Liver (tissue), 9 donors: ENCODE data around the gene RAD51B. TPM values are rescaled to one million over a fixed set of nuclear protein-coding genes. Genes with fewer than 3 reads are reported as not detected.

Experiments
- DNase-seq: peaks from one replicate; pipeline ENCODE4 v3.0.0-alpha.2; 2017; ENCODE audit warnings: low spot score
- H3K27ac ChIP-seq, 2 donors: one replicate each; pipeline ENCODE4 v1.7.0; 2013; ENCODE audit warnings: inconsistent platforms in 2 of 2, low read length in 2 of 2, control low read depth in 1 of 2, low read depth in 1 of 2, mild to moderate bottlenecking in 1 of 2
- H3K27me3 ChIP-seq, 4 donors: one replicate each; pipeline versions ENCODE4 v1.6.1 to v1.7.0; 2013; ENCODE audit warnings: low read length in 3 of 4, inconsistent platforms in 1 of 4, mild to moderate bottlenecking in 1 of 4, moderate library complexity in 1 of 4; ENCODE audit not compliant: control insufficient read depth in 4 of 4, insufficient read depth in 4 of 4
- H3K36me3 ChIP-seq, 4 donors: one replicate each; pipeline versions ENCODE4 v1.6.1 to v1.7.0; 2013; ENCODE audit warnings: low read length in 3 of 4, mild to moderate bottlenecking in 3 of 4, low read depth in 1 of 4, moderate library complexity in 1 of 4; ENCODE audit not compliant: control insufficient read depth in 4 of 4, insufficient read depth in 3 of 4
- H3K4me1 ChIP-seq, 4 donors: one replicate each; pipeline versions ENCODE4 v1.6.1 to v1.7.0; 2013; ENCODE audit warnings: low read length in 3 of 4, mild to moderate bottlenecking in 3 of 4, moderate library complexity in 1 of 4; ENCODE audit not compliant: control insufficient read depth in 4 of 4, insufficient read depth in 4 of 4
- H3K4me3 ChIP-seq, 3 donors: one replicate each; pipeline versions ENCODE4 v1.6.1 to v1.7.0; 2013; ENCODE audit warnings: low read length in 3 of 3, control low read depth in 1 of 3, low read depth in 1 of 3, mild to moderate bottlenecking in 1 of 3
- H3K9ac ChIP-seq, 2 donors: one replicate each; pipeline ENCODE4 v1.7.0; 2013; ENCODE audit warnings: low read length in 2 of 2, mild to moderate bottlenecking in 2 of 2, moderate library complexity in 2 of 2, control low read depth in 1 of 2, low read depth in 1 of 2
- H3K9me3 ChIP-seq, 4 donors: one replicate each; pipeline versions ENCODE4 v1.6.1 to v1.7.0; 2013; ENCODE audit warnings: low read length in 3 of 4; ENCODE audit not compliant: control insufficient read depth in 4 of 4
- ATF3 ChIP-seq: IDR thresholded peaks from 2 replicates; pipeline ENCODE4 v1.6.1; 2016; ENCODE audit warnings: antibody characterized with exemption
- CTCF ChIP-seq: fragments of 150-350 bp; IDR thresholded peaks from 2 replicates; pipeline ENCODE4 v1.5.1; 2017; ENCODE audit warnings: improper control_type of control experiment, low read depth, low read length; ENCODE audit not compliant: missing input control
- EGR1 ChIP-seq, 2 donors: IDR thresholded peaks; 2 replicates each; pipeline ENCODE4 v1.6.1; 2016 to 2018; ENCODE audit warnings: antibody characterized with exemption in 2 of 2, low read depth in 2 of 2
- FOXA1 ChIP-seq: IDR thresholded peaks from 2 replicates; pipeline ENCODE4 v1.6.1; 2016; ENCODE audit warnings: antibody characterized with exemption
- FOXA2 ChIP-seq: IDR thresholded peaks from 2 replicates; pipeline ENCODE4 v1.6.1; 2016; ENCODE audit warnings: antibody characterized with exemption
- GABPA ChIP-seq, 2 donors: IDR thresholded peaks in 1 of 2; conservative IDR thresholded peaks in 1 of 2; 2 replicates each; pipeline ENCODE4 v1.6.1; 2016; ENCODE audit warnings: antibody characterized with exemption in 2 of 2, mild to moderate bottlenecking in 1 of 2, moderate library complexity in 1 of 2
- HNF4A ChIP-seq, 2 donors: conservative IDR thresholded peaks; 2 replicates each; pipeline ENCODE4 v1.6.1; 2016; ENCODE audit warnings: antibody characterized with exemption in 2 of 2, mild to moderate bottlenecking in 2 of 2
- HNF4G ChIP-seq: IDR thresholded peaks from 2 replicates; pipeline ENCODE4 v1.6.1; 2016; ENCODE audit warnings: antibody characterized with exemption
- JUND ChIP-seq, 2 donors: IDR thresholded peaks; 2 replicates each; pipeline ENCODE4 v1.6.1; 2016; ENCODE audit warnings: antibody characterized with exemption in 2 of 2
- NR2F2 ChIP-seq: IDR thresholded peaks from 2 replicates; pipeline ENCODE4 v1.6.1; 2016; ENCODE audit warnings: antibody characterized with exemption
- RAD21 ChIP-seq, 2 donors: IDR thresholded peaks; 2 replicates each; pipeline ENCODE4 v1.6.1; 2016; ENCODE audit warnings: antibody characterized with exemption in 2 of 2, mild to moderate bottlenecking in 2 of 2
- RXRA ChIP-seq, 2 donors: IDR thresholded peaks; 2 replicates each; pipeline ENCODE4 v1.6.1; 2017 to 2018; ENCODE audit warnings: antibody characterized with exemption in 2 of 2, mild to moderate bottlenecking in 1 of 2
- SP1 ChIP-seq: IDR thresholded peaks from 2 replicates; pipeline ENCODE4 v1.6.1; 2018; ENCODE audit warnings: antibody characterized with exemption, mild to moderate bottlenecking
- TAF1 ChIP-seq: conservative IDR thresholded peaks from 2 replicates; pipeline ENCODE4 v1.6.1; 2016; ENCODE audit warnings: antibody characterized with exemption, mild to moderate bottlenecking
- YY1 ChIP-seq: IDR thresholded peaks from 2 replicates; pipeline ENCODE4 v1.6.1; 2016; ENCODE audit warnings: antibody characterized with exemption, mild to moderate bottlenecking
- ZBTB33 ChIP-seq: IDR thresholded peaks from 2 replicates; pipeline ENCODE4 v1.6.1; 2016; ENCODE audit warnings: antibody characterized with exemption
- WGBS: extraction: QIAGEN DNeasy Blood & Tissue Kit; methylation state at CpG from one replicate; pipeline ENCODE4 v1.1.7; 2013; 5-methylcytosine and 5-hydroxymethylcytosine counted together
- polyA plus RNA-seq, 2 donors: library from polyadenylated mRNA; stranded (reverse) in 1 of 2; unstranded in 1 of 2; fragments of 200-250 nt in 1 of 2; fragments of >200 nt in 1 of 2; fragmentation: Nextera tagmentation in 1 of 2; extraction: Ambion mirVana in 1 of 2; gene quantifications; one replicate each; pipeline versions ENCODE4 v1.2.1 to v1.2.3, GENCODE V29; 2013 to 2015
- total RNA-seq, 2 donors: library from RNA; depleted of rRNA; stranded (reverse); fragments of >200 nt; gene quantifications; one replicate each; pipeline ENCODE4 v1.2.3, GENCODE V29; 2014
- TF ChIP-seq, protein P1 (sequence below): IDR thresholded peaks from 2 replicates; pipeline ENCODE4 v1.6.1; 2016; ENCODE audit warnings: antibody characterized with exemption
- TF ChIP-seq, protein P2 (sequence below): IDR thresholded peaks from 2 replicates; pipeline ENCODE4 v1.6.1; 2016; ENCODE audit warnings: antibody characterized with exemption, mild to moderate bottlenecking
- donor health status: healthy.
- donor health status: healthy.
- donor health status: healthy.
- donor health status: healthy.
- donor health status: healthy.

The RAD51B gene
- total and polyA plus RNA-seq, 4 donors: 0.81 to 12.9 (median 2.4) TPM

DNA sequence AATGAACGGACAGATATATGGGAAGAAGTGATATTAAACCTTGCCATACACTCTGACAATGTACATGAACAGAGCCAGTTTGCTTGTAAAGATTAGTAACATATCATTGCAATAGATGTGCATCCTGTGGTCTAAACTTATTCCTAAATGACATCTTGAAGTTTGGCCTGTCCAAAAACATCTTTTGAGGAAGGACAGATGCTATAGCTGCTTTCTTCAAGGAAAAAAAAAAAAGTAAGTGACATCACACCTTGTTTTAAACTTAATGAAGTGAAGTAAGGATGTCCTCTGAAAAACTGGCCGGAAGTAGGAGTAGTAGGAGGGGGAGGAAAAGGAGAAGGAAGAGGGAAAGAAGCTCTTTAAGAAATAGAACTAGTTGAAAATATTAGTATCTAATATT lies 132.8 kb downstream of the RAD51B start:
- Histone ChIP-seq H3K9ac (no peak overlapping the region), H3K4me1 (no peaks in the 10 kb centered on the region), H3K27me3 (no peaks in the 10 kb centered on the region), H3K4me3 (no peak overlapping the region), H3K36me3 (no peaks in the 10 kb centered on the region), H3K27ac (no peak overlapping the region), H3K9me3 (peaks cover 0 to 3% (median 0%) of the 10 kb centered on the region in 4 donors)
- WGBS: 88% methylated on average over 2 of the region's 2 CpGs
- no peak for TF ChIP-seq JUND (IDR thresholded peaks at IDR 0.05)
- TF ChIP-seq GABPA (IDR thresholded peaks at IDR 0.05 in 1 of 2, conservative IDR thresholded peaks at IDR 0.05 in 1 of 2): no peak
- no peak for TF ChIP-seq FOXA1
- TF ChIP-seq RXRA (IDR thresholded peaks at IDR 0.05): no peak
- no peak for TF ChIP-seq CTCF
- TF ChIP-seq HNF4A (conservative IDR thresholded peaks at IDR 0.05): no peak
- no peak for DNase-seq

- TF ChIP-seq EGR1 (IDR thresholded peaks at IDR 0.05; ENCODE audit: low read depth in 2 of 2) (no peak), FOXA2 (no peak)
- no peak overlapping the region for H3K4me3 ChIP-seq
- no peak for DNase-seq
- peaks cover 0 to 3% (median 0%) of the 10 kb centered on the region in 4 donors for H3K9me3 ChIP-seq
- H3K4me1 ChIP-seq: no peaks in the 10 kb centered on the region
- no peak overlapping the region for H3K27ac ChIP-seq
- no peak overlapping the region for H3K9ac ChIP-seq
- no peaks in the 10 kb centered on the region for H3K36me3 ChIP-seq
- H3K27me3 ChIP-seq: no peaks in the 10 kb centered on the region
Observed at GRCh38 chr14:67952786-67953185, 133.2 kb downstream of the RAD51B start.

DNA sequence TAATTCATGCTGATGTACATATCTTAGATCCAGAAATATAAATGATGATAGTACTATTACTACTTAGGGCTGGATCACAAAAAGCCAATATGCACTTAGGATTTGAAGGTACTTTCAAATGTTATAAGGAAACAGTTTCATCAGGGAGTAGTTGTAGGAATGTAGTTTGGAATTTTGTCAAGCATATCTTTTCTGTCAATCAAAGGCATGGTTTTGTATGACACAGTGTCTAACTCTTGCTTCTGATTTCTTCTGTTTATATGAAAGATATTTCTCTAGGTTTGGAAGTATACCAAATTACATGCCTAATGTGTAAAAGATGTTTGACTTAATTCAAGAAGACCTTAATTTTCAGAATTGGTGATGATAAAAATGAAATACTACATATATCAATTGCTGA lies 135.7 kb downstream of the RAD51B start:
- Histone ChIP-seq H3K4me1 (no peaks in the 10 kb centered on the region), H3K4me3 (no peak overlapping the region), H3K27me3 (no peaks in the 10 kb centered on the region), H3K36me3 (no peaks in the 10 kb centered on the region), H3K27ac (no peak overlapping the region), H3K9ac (peak overlapping the region in 1 of 2 donors; percentile 14), H3K9me3 (no peaks in the 10 kb centered on the region)
- no peak for TF ChIP-seq SP1
- no peak for TF ChIP-seq FOXA1
- no peak for TF ChIP-seq ZBTB33
- TF ChIP-seq RXRA (IDR thresholded peaks at IDR 0.05): no peak
- TF ChIP-seq HNF4G: no peak
- TF ChIP-seq CTCF: no peak
- TF ChIP-seq HNF4A (conservative IDR thresholded peaks at IDR 0.05): no peak
- TF ChIP-seq EGR1 (IDR thresholded peaks at IDR 0.05; ENCODE audit: low read depth in 2 of 2): no peak
- no peak for TF ChIP-seq ATF3
- no peak for TF ChIP-seq RAD21 (IDR thresholded peaks at IDR 0.05)
- no peak for TF ChIP-seq JUND (IDR thresholded peaks at IDR 0.05)
- TF ChIP-seq YY1: no peak
- TF ChIP-seq FOXA2: no peak
- TF ChIP-seq GABPA (IDR thresholded peaks at IDR 0.05 in 1 of 2, conservative IDR thresholded peaks at IDR 0.05 in 1 of 2): no peak
- TF ChIP-seq, protein P1, sequence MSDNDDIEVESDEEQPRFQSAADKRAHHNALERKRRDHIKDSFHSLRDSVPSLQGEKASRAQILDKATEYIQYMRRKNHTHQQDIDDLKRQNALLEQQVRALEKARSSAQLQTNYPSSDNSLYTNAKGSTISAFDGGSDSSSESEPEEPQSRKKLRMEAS: no peak
- TF ChIP-seq, protein P2, sequence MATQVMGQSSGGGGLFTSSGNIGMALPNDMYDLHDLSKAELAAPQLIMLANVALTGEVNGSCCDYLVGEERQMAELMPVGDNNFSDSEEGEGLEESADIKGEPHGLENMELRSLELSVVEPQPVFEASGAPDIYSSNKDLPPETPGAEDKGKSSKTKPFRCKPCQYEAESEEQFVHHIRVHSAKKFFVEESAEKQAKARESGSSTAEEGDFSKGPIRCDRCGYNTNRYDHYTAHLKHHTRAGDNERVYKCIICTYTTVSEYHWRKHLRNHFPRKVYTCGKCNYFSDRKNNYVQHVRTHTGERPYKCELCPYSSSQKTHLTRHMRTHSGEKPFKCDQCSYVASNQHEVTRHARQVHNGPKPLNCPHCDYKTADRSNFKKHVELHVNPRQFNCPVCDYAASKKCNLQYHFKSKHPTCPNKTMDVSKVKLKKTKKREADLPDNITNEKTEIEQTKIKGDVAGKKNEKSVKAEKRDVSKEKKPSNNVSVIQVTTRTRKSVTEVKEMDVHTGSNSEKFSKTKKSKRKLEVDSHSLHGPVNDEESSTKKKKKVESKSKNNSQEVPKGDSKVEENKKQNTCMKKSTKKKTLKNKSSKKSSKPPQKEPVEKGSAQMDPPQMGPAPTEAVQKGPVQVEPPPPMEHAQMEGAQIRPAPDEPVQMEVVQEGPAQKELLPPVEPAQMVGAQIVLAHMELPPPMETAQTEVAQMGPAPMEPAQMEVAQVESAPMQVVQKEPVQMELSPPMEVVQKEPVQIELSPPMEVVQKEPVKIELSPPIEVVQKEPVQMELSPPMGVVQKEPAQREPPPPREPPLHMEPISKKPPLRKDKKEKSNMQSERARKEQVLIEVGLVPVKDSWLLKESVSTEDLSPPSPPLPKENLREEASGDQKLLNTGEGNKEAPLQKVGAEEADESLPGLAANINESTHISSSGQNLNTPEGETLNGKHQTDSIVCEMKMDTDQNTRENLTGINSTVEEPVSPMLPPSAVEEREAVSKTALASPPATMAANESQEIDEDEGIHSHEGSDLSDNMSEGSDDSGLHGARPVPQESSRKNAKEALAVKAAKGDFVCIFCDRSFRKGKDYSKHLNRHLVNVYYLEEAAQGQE: no peak
- TF ChIP-seq NR2F2: no peak
- TF ChIP-seq TAF1: no peak
- no peak for DNase-seq
